Measurements from ENCODE around the gene MALRD1. TPM values are rescaled to one million over a fixed set of nuclear protein-coding genes. Genes with fewer than 3 reads are reported as not detected.

MALRD1 gene
- total RNA-seq, 1 experiment from 2014 or later, result 8.2 TPM

DNA sequence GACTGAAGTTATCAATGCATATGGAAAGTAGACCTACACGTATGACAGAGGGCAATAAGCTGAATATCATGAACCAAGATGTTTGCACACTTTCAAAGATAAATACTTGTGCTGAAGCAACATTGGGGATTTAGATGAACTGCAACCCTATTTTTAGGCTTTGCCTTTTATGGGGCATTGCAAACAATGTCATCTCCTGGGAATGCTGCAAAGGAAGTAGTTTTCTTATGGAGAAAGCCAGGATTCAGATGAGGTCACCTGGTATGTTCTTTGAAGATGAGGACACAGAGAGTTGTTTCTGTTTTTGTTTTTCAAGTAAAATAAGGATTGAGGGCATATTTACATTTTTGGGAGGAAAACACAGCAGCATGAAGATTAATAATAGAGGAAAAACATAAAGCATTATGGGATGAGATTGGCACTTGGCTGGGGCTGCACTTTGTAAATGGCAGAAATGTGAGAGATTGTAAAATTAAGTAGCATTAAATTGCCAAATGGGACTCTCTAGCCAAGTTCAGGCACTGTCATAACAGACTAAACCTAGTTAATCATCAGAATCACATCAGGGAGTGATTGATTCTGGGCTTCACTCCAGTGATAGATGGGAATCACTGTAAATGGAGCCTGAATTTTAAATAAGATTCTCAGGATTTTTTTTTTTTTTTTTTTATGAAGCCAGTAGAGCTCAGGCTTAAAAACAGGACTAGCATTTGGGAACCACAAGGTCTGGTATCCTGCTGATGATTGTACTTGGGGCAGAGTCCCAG, 63.1 kb downstream of the MALRD1 start:
- Histone ChIP-seq H3K4me3 (ENCODE audit: low read depth, low read length) (no peak overlapping the region), H3K4me1 (no peaks in the 10 kb centered on the region), H3K9me3 (peaks cover 6% of the 10 kb centered on the region; the same call in 1 of the 2 replicates), H3K36me3 (ENCODE audit: control insufficient read depth, insufficient read depth, low read length) (no peaks in the 10 kb centered on the region), H3K27me3 (replicated peaks; ENCODE audit: control insufficient read depth, insufficient read depth, low read length) (no peaks in the 10 kb centered on the region)
- intact Hi-C loops (cut with micrococcal nuclease; ENCODE audit: unreplicated experiment), result no loop called here
- TF ChIP-seq, protein P1, sequence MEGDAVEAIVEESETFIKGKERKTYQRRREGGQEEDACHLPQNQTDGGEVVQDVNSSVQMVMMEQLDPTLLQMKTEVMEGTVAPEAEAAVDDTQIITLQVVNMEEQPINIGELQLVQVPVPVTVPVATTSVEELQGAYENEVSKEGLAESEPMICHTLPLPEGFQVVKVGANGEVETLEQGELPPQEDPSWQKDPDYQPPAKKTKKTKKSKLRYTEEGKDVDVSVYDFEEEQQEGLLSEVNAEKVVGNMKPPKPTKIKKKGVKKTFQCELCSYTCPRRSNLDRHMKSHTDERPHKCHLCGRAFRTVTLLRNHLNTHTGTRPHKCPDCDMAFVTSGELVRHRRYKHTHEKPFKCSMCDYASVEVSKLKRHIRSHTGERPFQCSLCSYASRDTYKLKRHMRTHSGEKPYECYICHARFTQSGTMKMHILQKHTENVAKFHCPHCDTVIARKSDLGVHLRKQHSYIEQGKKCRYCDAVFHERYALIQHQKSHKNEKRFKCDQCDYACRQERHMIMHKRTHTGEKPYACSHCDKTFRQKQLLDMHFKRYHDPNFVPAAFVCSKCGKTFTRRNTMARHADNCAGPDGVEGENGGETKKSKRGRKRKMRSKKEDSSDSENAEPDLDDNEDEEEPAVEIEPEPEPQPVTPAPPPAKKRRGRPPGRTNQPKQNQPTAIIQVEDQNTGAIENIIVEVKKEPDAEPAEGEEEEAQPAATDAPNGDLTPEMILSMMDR (IDR thresholded peaks at IDR 0.05; ENCODE audit: insufficient read depth in 1 of 2, low read depth in 1 of 2, low read length in 1 of 2, severe bottlenecking in 1 of 2, unreplicated experiment in 1 of 2), result no peak
- H3K27ac Mint-ChIP-seq (ENCODE audit: unreplicated experiment), result peak overlapping the region; percentile 67
- H3K9me3 Mint-ChIP-seq (ENCODE audit: unreplicated experiment), result peaks cover 18% of the 10 kb centered on the region
- no peak for DNase-seq
- H3K36me3 Mint-ChIP-seq (ENCODE audit: insufficient read depth, unreplicated experiment), result no peaks in the 10 kb centered on the region
- no TSS peak for BruUV-seq (replicated peaks)
- ChIA-PET CTCF (no interaction called here), POLR2A (no interaction called here)
- peaks cover 7% of the 10 kb centered on the region for H3K4me1 Mint-ChIP-seq (ENCODE audit: low read depth, unreplicated experiment)
- no peak overlapping the region for H3K4me3 Mint-ChIP-seq (ENCODE audit: unreplicated experiment)
- H3K27me3 Mint-ChIP-seq (ENCODE audit: insufficient read depth, unreplicated experiment), result peaks cover 2% of the 10 kb centered on the region

DNA sequence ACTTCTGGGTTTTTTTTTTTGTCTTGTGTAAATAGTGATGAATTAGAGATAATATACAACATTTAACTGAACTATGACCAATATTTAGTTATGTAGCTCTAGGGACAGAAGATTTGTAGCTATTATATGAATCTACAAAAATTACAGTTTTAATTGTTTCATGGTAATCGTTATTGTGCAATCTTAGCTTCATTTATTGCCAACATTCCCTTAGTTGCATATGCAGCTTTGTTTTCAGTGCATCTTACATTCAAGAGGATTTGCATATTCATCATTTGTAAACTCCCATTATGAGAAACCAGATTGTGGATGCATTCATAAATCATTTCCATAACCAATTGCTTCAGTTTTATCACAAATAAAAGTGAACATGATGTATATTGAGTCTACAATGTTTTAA, 68.8 kb downstream of the MALRD1 start:
- no peak overlapping the region for H3K4me3 Mint-ChIP-seq (ENCODE audit: unreplicated experiment)
- intact Hi-C loops (cut with micrococcal nuclease; ENCODE audit: unreplicated experiment), result no loop called here
- H3K4me3 ChIP-seq (ENCODE audit: low read depth, low read length), result no peak overlapping the region
- ChIA-PET POLR2A (no interaction called here), CTCF (no interaction called here)
- no peaks in the 10 kb centered on the region for H3K4me1 ChIP-seq
- H3K9me3 Mint-ChIP-seq (ENCODE audit: unreplicated experiment), result peaks cover 25% of the 10 kb centered on the region
- TF ChIP-seq, protein P1 (IDR thresholded peaks at IDR 0.05; ENCODE audit: insufficient read depth in 1 of 2, low read depth in 1 of 2, low read length in 1 of 2, severe bottlenecking in 1 of 2, unreplicated experiment in 1 of 2), result no peak
- H3K4me1 Mint-ChIP-seq (ENCODE audit: low read depth, unreplicated experiment), result no peaks in the 10 kb centered on the region
- no TSS peak for BruUV-seq (replicated peaks)
- no peaks in the 10 kb centered on the region for H3K36me3 Mint-ChIP-seq (ENCODE audit: insufficient read depth, unreplicated experiment)
- H3K27me3 Mint-ChIP-seq (ENCODE audit: insufficient read depth, unreplicated experiment), result peaks cover 2% of the 10 kb centered on the region
- no peaks in the 10 kb centered on the region for H3K9me3 ChIP-seq
- no peaks in the 10 kb centered on the region for H3K36me3 ChIP-seq (ENCODE audit: control insufficient read depth, insufficient read depth, low read length)
- no peaks in the 10 kb centered on the region for H3K27me3 ChIP-seq (replicated peaks; ENCODE audit: control insufficient read depth, insufficient read depth, low read length)
- no peak overlapping the region for H3K27ac Mint-ChIP-seq (ENCODE audit: unreplicated experiment)
- DNase-seq, result no peak

DNA sequence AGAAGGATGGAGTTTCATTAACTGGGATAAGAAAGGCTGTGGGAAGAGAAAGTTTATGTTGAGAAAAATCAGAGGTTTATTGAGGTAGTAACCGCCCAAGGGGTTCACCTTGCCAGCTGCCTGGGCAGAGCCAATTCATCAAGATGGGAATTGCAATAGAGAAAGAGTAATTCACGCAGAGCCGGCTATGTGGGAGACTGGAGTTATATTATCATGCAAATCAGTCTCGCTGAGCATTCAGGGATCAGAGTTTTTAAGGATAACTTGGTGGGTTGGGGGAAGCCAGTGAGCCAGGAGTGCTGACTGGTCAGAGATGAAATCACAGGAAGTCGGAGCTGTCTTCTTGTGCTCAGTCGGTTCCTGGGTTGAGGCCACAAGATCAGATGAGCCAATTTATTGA, 70.6 kb downstream of the MALRD1 start:
- ChIA-PET CTCF (no interaction called here), POLR2A (no interaction called here)
- Histone ChIP-seq H3K4me3 (ENCODE audit: low read depth, low read length) (no peak overlapping the region), H3K9me3 (no peaks in the 10 kb centered on the region), H3K36me3 (ENCODE audit: control insufficient read depth, insufficient read depth, low read length) (no peaks in the 10 kb centered on the region), H3K4me1 (no peaks in the 10 kb centered on the region), H3K27me3 (replicated peaks; ENCODE audit: control insufficient read depth, insufficient read depth, low read length) (no peaks in the 10 kb centered on the region)
- intact Hi-C loops (cut with micrococcal nuclease; ENCODE audit: unreplicated experiment), result no loop called here
- Mint-ChIP-seq H3K4me3 (ENCODE audit: unreplicated experiment) (no peak overlapping the region), H3K27me3 (ENCODE audit: insufficient read depth, unreplicated experiment) (no peaks in the 10 kb centered on the region), H3K36me3 (ENCODE audit: insufficient read depth, unreplicated experiment) (no peaks in the 10 kb centered on the region), H3K27ac (ENCODE audit: unreplicated experiment) (no peak overlapping the region), H3K9me3 (ENCODE audit: unreplicated experiment) (peaks cover 25% of the 10 kb centered on the region), H3K4me1 (ENCODE audit: low read depth, unreplicated experiment) (no peaks in the 10 kb centered on the region)
- no peak for DNase-seq
- TF ChIP-seq, protein P1 (IDR thresholded peaks at IDR 0.05; ENCODE audit: insufficient read depth in 1 of 2, low read depth in 1 of 2, low read length in 1 of 2, severe bottlenecking in 1 of 2, unreplicated experiment in 1 of 2), result no peak
- no TSS peak for BruUV-seq (replicated peaks)
